HG03066 (cell line): ENCODE data around the gene OR1I1.
"Not testable (repeated sequence)": the region's sequence is repeated elsewhere in the genome, so short reads cannot be mapped to it uniquely, and the experiment has no call there.

ENCODE experiments used
- ATAC-seq: cut with Tn5 transposase; IDR thresholded peaks from one replicate; pipeline ENCODE4 v1.9.1; 2021; ENCODE audit warnings: low read depth; ENCODE audit not compliant: unreplicated experiment

OR1I1 gene

DNA sequence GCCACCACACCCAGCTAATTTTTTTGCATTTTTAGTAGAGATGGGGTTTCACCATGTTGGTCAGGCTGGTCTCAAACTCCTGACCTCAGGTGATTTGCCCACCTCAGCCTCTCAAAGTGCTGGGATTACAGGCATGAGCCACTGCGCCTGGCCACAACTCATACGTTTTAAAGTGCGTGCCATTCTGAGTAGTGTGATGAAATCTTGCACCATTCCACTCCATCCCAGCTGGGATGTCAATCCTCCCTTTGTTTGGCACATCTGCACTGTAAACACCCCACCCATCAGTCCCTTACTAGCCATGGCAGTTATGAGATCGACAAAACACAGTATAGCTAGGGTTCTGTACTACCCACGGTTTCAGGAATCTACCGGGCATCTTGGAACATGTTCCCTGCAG, 16.0 kb downstream of the OR1I1 start:
- not testable (repeated sequence) for ATAC-seq

DNA sequence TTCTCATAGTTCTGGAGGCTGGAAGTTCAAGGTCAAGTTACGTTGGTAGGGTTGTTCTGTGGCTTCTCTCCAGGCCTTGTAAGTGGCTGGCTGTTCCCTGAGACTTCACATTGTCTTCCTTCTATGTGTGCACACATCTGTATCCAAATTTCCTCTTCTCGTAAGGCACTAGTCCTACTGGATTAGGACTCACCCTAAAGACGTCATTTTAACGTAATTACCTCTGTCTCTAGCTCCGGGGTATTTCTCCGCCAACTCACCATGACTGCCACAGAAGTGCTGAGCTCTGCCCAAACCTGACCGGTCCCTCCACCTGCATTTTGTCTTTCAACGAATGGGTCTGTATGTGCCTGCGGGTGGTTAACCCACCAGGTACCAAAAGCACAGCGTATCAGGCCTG, 16.4 kb downstream of the OR1I1 start:
- no peak for ATAC-seq

DNA sequence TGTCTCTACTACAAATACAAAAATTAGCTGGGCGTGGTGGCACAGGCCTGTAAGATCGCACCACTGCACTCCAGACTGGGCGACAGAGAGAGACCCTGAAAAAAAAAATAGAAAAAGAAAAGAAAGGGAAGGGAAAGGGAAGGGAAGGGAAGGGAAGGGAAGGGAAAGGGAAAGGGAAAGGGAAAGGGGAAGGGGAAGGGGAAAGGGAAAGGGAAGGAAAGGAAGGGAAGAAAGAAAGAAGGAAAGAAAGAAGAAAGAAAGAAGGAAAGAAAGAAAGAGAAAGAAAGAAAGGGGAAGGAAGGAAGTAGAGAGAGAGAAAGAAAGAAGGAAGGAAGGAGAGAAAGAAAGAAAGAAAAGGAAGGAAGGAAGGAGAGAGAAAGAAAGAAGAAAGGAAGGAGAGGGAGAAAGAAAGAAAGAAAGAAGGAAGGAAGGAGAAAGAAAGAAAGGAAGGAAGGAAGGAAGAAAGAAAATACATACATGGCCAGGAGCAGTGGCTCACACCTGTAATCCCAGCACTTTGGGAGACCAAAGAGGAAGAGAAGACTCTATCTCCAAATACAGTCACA, 17.1 kb downstream of the OR1I1 start:
- ATAC-seq = no peak

DNA sequence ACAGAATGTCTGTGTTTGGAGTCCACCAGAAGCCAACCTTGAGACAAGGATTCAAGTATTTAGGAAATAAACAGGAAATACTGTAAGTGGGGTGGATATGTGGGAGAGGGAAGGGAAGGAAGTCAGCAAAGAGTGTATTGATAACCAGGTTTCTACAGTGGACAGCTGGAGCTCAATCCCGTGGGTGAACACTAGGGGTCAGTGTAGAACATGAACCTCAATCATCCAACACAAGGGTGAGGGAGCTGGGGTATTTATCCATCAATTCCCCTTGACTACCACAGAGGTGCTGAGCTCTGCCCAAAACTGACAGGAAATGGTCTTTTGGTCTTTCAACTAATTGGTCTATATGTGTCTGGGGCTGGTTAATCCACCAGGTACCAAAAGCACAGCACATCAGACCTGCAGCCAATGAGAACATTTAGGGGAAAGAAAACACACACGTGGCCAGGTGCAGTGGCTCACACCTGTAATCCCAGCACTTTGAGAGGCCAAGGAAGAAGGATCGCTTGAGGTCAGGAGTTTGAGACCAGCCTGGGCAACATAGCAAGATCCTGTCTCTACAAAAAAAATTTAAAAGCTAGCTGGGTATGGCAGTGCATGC, 19.6 kb downstream of the OR1I1 start:
- no peak for ATAC-seq

DNA sequence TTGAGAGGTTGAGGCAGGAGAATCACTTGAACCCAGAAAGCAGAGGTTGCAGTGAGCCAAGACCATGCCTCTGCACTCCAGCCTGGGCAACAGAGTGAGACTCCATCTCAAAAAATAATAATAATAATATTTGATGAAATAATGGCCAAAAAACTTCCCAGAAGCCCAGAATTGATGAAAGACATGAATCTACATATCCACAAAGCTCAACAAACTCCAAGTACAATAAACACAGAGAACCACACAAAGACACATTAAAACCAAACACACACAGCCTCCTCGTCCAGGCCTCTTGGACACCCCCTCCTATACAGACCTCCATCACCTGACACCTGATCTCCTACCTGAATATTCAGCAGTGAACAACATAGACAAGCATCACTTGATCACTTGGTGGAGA, 22.0 kb downstream of the OR1I1 start:
- no peak for ATAC-seq

DNA sequence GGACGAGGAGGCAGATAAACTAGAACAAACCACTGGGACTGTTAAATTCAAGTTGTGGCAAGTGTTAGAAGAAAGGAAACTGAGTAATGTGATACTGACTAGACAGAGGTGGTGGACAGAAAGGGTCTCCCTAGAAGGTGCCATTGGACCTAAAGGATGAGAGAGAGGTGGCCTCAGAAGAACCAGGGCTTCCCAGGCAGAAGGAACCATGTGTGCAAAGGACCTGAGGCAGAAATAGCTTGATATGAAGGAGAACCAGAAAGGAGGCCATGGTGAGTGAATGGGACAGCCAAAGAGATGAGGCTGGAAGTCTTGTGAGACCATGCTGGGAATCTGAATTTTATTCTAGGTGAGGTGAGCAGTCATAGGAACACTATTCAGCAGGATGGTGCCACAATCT, 22.4 kb downstream of the OR1I1 start:
- no peak for ATAC-seq

DNA sequence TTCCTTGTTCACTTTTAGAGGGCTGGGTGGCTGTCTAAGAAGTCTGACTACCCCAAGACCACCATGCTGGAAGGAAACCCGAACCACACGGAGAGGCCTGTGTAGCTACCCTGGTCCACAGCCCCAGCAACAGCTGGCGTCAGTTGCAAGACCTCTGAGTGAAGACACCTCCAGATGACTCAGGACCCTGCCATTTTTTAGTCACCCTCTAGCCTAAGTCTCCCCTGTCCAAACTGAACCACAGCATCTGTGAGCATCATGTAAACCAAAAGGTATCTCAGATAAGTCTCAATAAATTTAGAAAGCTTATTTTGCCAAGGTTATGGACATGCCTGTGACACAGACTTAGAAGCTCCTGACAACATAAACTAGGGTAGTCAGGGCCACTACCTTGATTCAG, 23.0 kb downstream of the OR1I1 start:
- ATAC-seq = no peak

DNA sequence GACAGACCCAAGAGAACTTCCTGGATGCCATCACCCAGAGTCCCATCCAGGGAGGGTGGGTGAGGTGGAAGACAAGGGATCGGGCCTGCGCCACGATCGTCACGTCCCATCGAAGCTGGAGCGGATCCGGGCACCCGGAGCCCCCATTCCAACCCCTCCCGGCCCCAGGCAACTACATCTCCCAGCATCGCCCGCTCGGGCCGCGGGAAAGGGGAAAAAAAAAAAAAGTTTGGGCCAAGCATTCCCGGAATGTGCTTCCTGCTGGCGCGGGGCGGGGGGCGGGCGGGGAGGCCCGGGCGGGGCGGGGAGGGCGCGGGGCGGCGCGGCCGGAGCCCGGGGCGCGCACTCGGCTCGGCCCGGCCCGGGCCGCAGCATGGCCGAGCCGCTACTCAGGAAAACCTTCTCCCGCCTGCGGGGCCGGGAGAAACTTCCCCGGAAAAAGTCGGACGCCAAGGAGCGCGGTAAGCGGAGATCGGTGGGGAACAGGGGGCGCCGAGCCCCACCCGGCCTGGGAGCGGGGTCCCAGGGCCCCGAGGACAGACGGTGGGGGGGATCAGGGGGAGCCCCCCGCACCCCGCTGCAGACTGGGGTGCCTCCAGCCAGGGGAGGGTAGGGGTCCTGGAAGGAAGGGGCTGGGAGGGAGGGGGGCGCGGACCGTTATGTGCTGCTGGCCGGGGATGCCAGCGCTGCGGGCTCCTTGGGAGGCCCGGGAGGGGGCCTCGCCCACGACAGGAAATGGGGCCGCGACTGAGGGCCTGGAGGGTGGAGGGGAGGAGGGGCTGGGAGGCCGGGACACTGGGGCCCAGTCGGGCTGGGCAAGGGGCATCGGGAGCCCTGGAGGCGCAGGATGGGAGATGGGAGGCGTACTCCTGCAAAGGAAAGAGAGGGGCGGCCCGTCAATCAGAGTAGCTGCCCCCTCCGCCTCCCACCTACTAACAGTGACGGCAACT, 25.3 kb downstream of the OR1I1 start, which contains the start of gene SYDE1:
SYDE1 (plus strand) TSS at position 341 of the 950 bp plus-strand sequence; CDS start at position 374, 33 bp downstream.
- ATAC-seq = no peak

DNA sequence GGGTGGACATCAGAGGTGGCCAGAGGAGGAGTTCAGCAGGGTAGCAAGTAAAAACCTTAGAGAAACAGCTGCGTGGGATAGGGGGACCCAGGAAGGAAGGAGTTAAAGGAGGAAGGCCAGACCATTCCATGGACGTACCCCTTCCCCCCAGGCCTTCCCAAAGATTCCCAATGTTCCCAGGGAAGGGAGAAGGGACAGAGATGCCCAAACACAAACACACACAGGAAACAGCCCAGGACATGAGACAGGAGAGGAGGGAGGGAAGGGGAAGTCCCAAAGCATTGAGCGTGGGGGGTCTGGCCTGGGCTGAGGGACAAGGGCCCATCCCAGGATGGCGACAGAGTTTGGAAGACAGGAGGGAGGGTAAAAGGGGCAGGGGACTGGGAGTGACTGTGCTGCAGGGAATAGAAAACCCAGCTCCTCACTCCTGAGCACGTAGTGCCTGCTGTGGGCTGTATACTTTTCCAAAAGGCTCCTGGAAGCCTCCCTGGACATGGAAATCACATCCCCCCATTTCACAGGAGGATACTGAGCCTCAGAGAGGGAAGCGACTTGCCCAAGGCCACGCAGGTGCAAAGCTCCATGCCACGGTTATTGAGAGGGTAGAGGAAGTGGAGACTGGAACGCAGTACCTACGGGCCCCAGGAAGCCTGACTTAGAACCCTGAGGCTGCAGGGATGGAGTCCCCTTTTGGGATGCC, 26.3 kb downstream of the OR1I1 start:
- no peak for ATAC-seq

DNA sequence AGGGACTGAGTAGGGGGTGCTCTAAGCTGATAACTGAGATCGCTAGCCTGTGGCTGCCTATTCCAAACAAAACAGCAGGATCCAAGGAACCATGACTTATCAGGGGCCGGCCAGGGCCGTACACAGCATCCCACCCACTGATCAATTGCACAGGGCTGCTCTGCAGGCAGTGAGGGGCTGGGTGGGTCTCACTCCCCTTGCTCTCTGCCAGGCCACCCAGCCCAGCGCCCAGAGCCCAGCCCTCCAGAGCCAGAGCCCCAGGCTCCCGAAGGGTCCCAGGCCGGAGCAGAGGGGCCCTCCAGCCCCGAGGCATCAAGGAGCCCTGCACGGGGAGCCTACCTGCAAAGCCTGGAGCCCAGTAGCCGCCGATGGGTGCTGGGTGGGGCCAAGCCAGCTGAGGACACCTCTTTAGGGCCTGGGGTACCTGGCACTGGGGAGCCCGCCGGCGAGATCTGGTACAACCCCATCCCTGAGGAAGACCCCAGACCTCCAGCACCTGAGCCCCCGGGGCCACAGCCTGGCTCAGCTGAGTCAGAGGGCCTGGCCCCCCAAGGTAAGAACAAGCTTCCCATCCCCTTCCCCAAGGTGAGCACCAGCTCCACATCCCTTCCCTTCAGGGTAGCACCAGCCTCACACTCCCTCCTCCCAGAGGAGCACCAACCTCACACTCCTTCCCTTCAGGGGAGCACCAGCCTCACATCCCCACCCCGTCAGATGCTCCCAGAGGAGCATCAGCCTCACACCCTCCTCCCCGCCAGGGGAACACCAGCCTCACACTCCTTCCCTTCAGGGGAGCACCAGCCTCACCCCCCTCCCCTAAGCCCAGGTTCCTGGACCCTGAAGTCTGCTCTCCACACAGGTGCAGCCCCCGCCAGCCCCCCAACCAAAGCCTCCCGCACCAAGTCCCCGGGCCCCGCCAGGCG, 27.1 kb downstream of the OR1I1 start:
- ATAC-seq = no peak

DNA sequence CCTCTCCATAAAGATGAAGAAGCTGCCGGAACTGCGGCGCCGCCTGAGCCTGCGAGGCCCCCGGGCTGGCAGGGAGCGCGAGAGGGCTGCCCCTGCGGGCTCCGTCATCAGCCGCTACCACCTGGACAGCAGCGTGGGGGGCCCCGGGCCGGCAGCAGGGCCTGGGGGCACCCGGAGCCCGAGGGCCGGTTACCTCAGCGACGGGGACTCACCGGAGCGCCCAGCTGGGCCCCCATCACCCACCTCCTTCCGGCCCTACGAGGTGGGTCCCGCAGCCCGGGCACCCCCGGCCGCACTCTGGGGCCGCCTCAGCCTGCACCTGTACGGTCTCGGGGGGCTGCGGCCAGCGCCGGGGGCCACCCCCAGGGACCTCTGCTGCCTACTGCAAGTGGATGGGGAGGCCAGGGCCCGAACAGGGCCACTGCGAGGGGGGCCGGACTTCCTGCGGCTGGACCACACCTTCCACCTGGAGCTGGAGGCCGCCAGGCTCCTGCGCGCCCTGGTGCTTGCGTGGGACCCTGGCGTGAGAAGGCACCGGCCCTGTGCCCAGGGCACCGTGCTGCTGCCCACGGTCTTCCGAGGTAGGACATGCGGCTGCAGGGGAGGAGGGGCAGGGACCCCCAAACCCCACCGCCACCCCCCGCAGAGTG, 27.9 kb downstream of the OR1I1 start:
- no peak for ATAC-seq

DNA sequence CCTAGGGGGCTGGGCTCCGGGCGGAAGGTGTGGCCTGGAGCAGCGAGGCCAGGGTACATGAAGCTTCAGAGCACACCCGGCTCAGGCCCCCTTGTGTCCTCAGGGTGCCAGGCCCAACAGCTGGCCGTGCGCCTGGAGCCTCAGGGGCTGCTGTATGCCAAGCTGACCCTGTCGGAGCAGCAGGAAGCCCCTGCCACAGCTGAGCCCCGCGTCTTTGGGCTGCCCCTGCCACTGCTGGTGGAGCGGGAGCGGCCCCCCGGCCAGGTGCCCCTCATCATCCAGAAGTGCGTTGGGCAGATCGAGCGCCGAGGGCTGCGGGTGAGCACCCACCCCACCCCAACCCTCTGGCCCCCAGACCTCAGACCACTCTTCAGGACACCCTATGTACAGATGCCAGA, 28.4 kb downstream of the OR1I1 start:
- no peak for ATAC-seq

DNA sequence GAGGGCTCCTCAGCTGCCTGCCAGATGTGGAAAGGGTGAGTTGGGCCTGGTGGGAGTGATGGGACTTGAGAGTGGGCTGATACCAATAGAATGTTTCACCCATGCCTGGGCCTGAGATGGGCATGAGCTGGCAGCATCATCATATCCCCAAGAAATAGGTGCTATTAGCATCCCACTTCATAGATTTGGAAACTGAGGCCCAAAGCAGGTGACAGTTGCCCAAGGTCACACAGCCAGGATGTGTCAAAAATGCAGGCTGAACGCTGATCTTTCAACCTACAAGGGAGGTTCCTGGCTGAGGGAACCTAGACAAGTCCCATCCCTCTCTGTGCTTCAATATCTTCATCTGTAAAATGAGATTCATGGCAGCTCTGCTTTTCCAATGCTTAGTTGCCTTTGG, 29.7 kb downstream of the OR1I1 start:
- ATAC-seq = no peak

DNA sequence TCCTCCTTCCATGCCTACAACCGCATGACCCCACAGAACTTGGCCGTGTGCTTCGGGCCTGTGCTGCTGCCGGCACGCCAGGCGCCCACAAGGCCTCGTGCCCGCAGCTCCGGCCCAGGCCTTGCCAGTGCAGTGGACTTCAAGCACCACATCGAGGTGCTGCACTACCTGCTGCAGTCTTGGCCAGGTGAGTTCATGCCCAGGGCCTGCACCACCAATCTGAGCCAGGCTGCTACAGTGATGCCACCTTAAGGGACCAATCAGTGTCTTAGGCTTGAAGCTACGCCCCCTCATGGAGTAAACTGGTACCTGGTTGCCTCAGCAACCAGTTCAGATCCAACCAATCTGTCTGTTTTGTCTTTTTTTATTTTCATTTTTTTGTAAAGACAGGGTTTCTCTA, 30.4 kb downstream of the OR1I1 start:
- ATAC-seq = no peak

DNA sequence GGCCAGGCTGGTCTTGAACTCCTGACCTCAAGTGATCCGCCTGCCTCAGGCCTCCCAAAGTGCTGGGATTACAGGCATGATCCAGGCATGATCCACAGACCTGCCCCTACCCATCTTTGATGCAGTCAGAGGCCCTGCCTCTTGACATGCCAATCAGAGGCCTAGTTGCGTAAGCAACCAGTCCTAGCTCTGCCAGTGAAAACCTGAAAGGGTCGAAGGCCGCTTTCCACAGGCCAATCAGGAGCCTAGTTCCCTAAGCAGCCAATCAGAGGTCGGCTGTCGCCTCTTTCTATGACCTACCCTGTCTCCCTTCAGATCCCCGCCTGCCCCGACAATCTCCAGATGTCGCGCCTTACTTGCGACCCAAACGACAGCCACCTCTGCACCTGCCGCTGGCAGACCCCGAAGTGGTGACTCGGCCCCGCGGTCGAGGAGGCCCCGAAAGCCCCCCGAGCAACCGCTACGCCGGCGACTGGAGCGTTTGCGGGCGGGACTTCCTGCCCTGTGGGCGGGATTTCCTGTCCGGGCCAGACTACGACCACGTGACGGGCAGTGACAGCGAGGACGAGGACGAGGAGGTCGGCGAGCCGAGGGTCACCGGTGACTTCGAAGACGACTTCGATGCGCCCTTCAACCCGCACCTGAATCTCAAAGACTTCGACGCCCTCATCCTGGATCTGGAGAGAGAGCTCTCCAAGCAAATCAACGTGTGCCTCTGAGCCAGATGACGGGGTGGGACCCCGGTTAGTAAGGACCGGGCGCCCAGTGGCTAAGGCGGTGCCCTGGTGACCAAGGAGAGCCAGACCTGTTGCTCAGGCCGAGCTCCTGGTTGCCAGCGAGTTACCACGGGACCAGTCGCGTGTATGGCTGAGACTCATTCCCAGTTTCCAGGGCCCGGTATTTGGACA, 31.5 kb downstream of the OR1I1 start:
- no peak for ATAC-seq

DNA sequence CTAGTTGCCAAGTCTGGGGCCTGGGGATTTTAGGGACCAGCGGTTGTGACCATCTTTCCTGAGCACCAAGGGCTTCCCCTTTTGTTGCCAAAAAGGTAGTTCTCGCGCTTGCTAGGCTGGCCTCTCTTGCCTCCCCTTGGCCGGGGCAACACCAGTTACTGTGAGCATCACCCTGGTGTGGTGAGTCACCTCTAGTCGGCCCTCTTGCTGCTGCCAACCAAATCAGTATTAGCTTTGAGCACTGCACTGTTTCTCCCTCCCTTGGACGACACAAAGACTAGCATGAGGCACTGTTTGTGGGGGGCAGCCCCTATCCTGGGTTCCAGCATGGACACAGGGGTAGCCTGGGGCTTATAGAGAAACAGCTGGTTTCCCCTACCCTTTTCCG, 32.1 kb downstream of the OR1I1 start:
- no peak for ATAC-seq

DNA sequence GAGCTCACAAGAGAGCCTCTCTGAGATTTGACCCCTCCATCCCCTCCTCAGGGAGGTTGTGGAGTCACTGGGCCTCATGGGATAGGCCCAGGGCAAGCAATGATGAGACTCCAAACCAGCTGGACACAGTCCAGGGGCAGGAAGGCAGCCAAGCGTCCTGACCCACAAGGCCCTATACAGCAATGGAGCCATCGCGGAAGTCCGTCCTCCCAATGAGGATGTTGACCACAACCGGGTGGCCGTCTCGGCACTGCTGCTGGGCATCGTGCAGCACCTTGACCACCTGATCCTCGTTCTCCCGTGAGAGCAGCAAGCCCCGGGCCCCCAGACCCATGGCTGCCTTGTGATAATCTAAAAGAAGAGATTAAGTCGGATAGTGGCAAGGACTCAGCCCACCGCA, 33.1 kb downstream of the OR1I1 start:
- no peak for ATAC-seq

DNA sequence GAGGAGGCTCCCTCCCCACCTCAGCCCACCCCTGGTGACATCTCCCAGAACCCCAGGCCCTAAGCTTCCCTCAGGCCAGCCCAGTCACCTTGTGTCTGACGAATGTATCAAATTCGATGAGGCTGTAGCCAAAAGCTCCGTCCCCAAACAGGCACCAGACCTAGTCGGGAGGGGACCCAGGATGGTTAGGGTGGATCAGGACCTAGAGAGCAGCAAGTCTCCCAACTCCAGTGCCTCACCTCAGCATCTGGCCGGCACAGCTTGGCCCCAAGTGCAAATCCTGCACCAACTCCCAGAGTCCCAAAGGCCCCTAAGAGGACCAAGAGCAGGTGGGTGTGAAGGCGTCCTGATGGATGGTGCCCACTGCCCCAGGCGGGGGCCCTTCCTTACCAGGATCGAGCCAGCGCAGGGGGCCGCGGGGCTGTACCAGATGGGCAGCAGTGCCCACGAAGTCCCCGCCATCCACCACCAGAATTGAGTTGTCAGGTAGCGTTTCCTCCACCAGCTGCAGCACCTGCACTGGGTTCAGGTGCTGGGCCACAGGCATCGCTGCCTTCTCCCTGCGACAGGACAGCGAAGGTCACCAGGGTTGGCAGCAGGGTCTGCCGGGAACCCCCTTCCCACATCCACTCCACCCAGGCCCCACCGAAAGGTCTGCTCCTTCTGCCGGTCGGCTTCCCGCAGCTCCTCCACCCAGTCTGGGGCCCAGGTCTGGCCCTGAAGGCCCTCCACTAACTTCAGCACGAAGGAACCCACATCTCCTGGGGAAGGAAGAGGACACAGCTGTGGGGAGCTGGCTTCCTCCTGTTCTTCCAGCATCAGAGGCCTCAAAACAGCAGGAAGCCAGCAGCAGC, 34.0 kb downstream of the OR1I1 start:
- ATAC-seq = no peak
